Lung (tissue), 12 donors: ENCODE results near the gene AMZ1. TPM values are rescaled to one million over a fixed set of nuclear protein-coding genes. Genes with fewer than 3 reads are reported as not detected.

Experiments
- ATAC-seq: fragments of 200-7000 bp; cut with Tn5 transposase; one replicate; pipeline ENCODE4 v1.9.1; 2020; ENCODE audit warnings: moderate number of reproducible peaks; ENCODE audit not compliant: insufficient read depth, low FRiP score
- DNase-seq, 3 donors: peaks; one replicate each; pipeline ENCODE4 v3.0.0-alpha.2; 2013 to 2017
- H3K27ac ChIP-seq, 2 donors: one replicate each; pipeline ENCODE4 v1.5.1; 2013; ENCODE audit warnings: mild to moderate bottlenecking in 2 of 2, moderate library complexity in 2 of 2, control low read depth in 1 of 2, inconsistent platforms in 1 of 2, low read depth in 1 of 2, low read length in 1 of 2
- H3K27me3 ChIP-seq, 3 donors: one replicate each; pipeline ENCODE4 v1.5.1; 2013; ENCODE audit warnings: low read length in 2 of 3; ENCODE audit not compliant: control insufficient read depth in 3 of 3, insufficient read depth in 3 of 3
- H3K36me3 ChIP-seq, 4 donors: one replicate each; pipeline ENCODE4 v1.5.1; 2013; ENCODE audit warnings: low read length in 4 of 4, mild to moderate bottlenecking in 1 of 4, moderate library complexity in 1 of 4; ENCODE audit not compliant: control insufficient read depth in 4 of 4, insufficient read depth in 4 of 4
- H3K4me1 ChIP-seq, 5 donors: one replicate each; pipeline ENCODE4 v1.5.1; 2013; ENCODE audit warnings: low read length in 5 of 5, mild to moderate bottlenecking in 2 of 5, moderate library complexity in 1 of 5; ENCODE audit not compliant: control insufficient read depth in 5 of 5, insufficient read depth in 5 of 5
- H3K4me3 ChIP-seq: one replicate; pipeline ENCODE4 v1.5.1; 2013; ENCODE audit warnings: mild to moderate bottlenecking, control low read depth, moderate library complexity
- H3K9ac ChIP-seq, 2 donors: one replicate each; pipeline ENCODE4 v1.5.1; 2013; ENCODE audit warnings: low read length in 2 of 2, control low read depth in 1 of 2; ENCODE audit not compliant: insufficient read depth in 1 of 2
- H3K9me3 ChIP-seq, 4 donors: one replicate each; pipeline ENCODE4 v1.5.1; 2013; ENCODE audit warnings: low read length in 3 of 4, mild to moderate bottlenecking in 1 of 4, moderate library complexity in 1 of 4; ENCODE audit not compliant: control insufficient read depth in 4 of 4, insufficient read depth in 3 of 4
- CTCF ChIP-seq: IDR thresholded peaks from 2 replicates; pipeline ENCODE4 v1.5.1; 2012; ENCODE audit warnings: mild to moderate bottlenecking; ENCODE audit errors: control extremely low read depth, extremely low read depth
- WGBS, 2 donors: extraction: QIAGEN DNeasy Blood & Tissue Kit; methylation state at CpG; one replicate each; pipeline ENCODE4 v1.1.7; 2013; 5-methylcytosine and 5-hydroxymethylcytosine counted together
- polyA plus RNA-seq, 2 donors: library from polyadenylated mRNA; stranded (reverse); fragments of 200-250 nt; gene quantifications; one replicate each; pipeline ENCODE4 v1.2.1, GENCODE V29; 2013
- total RNA-seq, 2 donors: library from RNA; depleted of rRNA in 1 of 2; stranded (reverse); fragments of >200 nt in 1 of 2; gene quantifications; one replicate each; pipeline ENCODE4 v1.2.1, GENCODE V29; 2014 to 2021
- donor health status: control.
- donor health status: control.
- donor health status: Bipolar disorder and iron deficiency.
- donor health status: healthy.
- donor health status: DM: yes; HTN: yes; CAD: no.

Gene AMZ1
- total and polyA plus RNA-seq, 4 donors: 0.13 to 8.3 (median 0.52) TPM

DNA sequence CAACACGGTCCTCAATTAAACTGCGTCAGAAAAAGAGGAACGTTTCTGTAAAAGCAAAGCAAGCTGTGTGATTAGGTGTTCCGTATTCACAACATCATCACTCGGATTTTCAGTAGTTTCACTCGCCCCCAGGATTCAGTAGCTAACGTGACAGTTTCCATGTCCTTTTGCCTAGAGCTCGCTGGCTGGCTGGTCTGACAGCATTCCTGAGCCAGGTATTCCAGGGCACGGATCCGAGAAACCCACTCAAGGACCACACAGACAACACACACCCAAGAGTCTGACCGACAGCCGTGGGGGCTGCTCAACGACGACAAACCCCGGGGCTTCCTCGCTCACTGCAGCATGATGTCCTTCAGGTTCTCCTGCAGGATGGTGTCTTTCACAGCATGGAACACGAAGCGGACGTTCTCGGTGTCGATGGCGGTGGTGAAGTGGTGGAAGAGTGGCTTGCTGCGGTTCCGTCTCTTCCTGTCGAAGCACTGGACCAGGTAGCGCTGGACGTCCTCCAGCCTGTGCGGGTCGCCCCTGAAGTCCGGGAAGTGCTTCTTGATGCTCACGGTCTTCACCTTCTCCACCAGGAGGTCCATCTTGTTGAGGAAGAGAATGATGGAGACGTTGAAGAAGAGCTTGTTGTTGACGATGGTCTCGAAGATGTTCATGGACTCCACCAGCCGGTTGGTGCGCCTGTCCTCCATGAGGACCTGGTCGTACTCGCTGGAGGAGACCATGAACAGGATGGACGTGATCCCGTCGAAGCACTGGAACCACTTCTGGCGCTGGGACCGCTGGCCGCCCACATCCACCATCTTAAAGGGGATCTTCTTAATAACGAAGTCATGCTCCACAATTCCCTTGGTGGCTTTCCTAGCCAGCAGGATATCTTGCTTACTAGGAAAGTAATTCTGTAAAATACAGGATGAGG, 43.1 kb downstream of the AMZ1 start:
- peak; percentile 54 to 78 (median 72) for DNase-seq
- Histone ChIP-seq H3K27me3 (no peaks in the 10 kb centered on the region), H3K36me3 (peaks cover 6 to 18% (median 15%) of the 10 kb centered on the region in 4 donors), H3K4me3 (no peak overlapping the region), H3K27ac (peak overlapping the region in 1 of 2 donors; percentile 11), H3K9ac (no peak overlapping the region), H3K9me3 (peaks cover 0 to 3% (median 0%) of the 10 kb centered on the region in 4 donors), H3K4me1 (peaks cover 8 to 39% (median 19%) of the 10 kb centered on the region in 5 donors)
- no peak for ATAC-seq
- WGBS, 2 donors: 87 to 90% methylated on average over 45 of the region's 45 CpGs
- no peak for TF ChIP-seq CTCF

- Histone ChIP-seq H3K4me1 (peaks cover 8 to 39% (median 19%) of the 10 kb centered on the region in 5 donors), H3K4me3 (no peak overlapping the region), H3K27ac (no peak overlapping the region), H3K9me3 (peaks cover 0 to 3% (median 0%) of the 10 kb centered on the region in 4 donors), H3K9ac (no peak overlapping the region), H3K36me3 (peaks cover 8 to 16% (median 12%) of the 10 kb centered on the region in 4 donors), H3K27me3 (no peaks in the 10 kb centered on the region)
- no peak for ATAC-seq
- 96 to 98% methylated on average over 9 of the region's 9 CpGs for WGBS, 2 donors
- TF ChIP-seq CTCF: no peak
- no peak for DNase-seq
Measured at GRCh38 chr7:2732388-2732787, 44.4 kb downstream of the AMZ1 start.

- Histone ChIP-seq H3K27me3 (no peaks in the 10 kb centered on the region), H3K27ac (peak overlapping the region in 1 of 2 donors; percentile 17), H3K36me3 (peaks cover 8 to 16% (median 12%) of the 10 kb centered on the region in 4 donors), H3K9me3 (peaks cover 0 to 3% (median 0%) of the 10 kb centered on the region in 4 donors), H3K4me3 (no peak overlapping the region), H3K4me1 (peaks cover 8 to 43% (median 22%) of the 10 kb centered on the region in 5 donors), H3K9ac (no peak overlapping the region)
- no peak for TF ChIP-seq CTCF
- DNase-seq: peak in 1 of 3 donors; percentile 40
- 40 to 43% methylated on average over 18 of the region's 18 CpGs for WGBS, 2 donors
- peak; percentile 38 for ATAC-seq
Measured at GRCh38 chr7:2732959-2733584, 45.1 kb downstream of the AMZ1 start.
